GM10248 (cell line): ENCODE measurements around the gene PLPPR4.

Experiments used
- CTCF ChIA-PET: fragments of 300-600 bp; sonication (Branson Sonifier 250); formaldehyde crosslinking; extraction: SDS; loops from one replicate; lab custom pipeline; 2021; ENCODE audit warnings: antibody characterized with exemption; lab: Yijun Ruan, JAX
- POLR2A ChIA-PET: fragments of 350-650 bp; sonication (Branson Sonifier 250); formaldehyde crosslinking; extraction: SDS; loops from one replicate; lab custom pipeline; 2020; ENCODE audit warnings: antibody characterized with exemption; lab: Yijun Ruan, JAX
- DNase-seq: peaks from one replicate; pipeline ENCODE4 v3.0.0; 2012; ENCODE audit errors: extremely low spot score
- TF ChIP-seq, protein P1 (sequence below): IDR thresholded peaks from 2 replicates; pipeline ENCODE4 v1.5.1; 2012; ENCODE audit warnings: mild to moderate bottlenecking, low read depth; ENCODE audit errors: extremely low read depth, missing control alignments, control extremely low read depth

The PLPPR4 gene

DNA sequence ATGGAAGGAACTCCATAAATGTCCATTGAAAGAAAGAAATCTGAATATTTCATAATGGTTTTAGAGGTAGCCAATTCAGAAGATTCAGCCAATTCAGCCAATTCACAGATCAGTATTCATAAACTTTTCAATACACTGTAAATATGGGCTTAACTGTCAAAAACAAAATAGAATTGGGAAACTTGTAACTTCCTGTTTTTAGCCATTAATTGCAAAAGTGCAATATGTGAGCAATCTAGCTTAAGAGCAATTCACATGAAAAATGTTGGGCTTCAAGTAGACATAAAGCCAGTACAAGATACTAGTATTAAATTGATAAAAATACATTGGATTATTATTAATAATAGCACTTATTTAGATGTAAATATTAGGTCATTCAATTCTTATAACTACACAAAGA lies 27.5 kb upstream of the PLPPR4 start:
- TF ChIP-seq, protein P1, sequence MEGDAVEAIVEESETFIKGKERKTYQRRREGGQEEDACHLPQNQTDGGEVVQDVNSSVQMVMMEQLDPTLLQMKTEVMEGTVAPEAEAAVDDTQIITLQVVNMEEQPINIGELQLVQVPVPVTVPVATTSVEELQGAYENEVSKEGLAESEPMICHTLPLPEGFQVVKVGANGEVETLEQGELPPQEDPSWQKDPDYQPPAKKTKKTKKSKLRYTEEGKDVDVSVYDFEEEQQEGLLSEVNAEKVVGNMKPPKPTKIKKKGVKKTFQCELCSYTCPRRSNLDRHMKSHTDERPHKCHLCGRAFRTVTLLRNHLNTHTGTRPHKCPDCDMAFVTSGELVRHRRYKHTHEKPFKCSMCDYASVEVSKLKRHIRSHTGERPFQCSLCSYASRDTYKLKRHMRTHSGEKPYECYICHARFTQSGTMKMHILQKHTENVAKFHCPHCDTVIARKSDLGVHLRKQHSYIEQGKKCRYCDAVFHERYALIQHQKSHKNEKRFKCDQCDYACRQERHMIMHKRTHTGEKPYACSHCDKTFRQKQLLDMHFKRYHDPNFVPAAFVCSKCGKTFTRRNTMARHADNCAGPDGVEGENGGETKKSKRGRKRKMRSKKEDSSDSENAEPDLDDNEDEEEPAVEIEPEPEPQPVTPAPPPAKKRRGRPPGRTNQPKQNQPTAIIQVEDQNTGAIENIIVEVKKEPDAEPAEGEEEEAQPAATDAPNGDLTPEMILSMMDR = no peak
- POLR2A ChIA-PET = no interaction called here
- CTCF ChIA-PET = no interaction called here
- DNase-seq = no peak

DNA sequence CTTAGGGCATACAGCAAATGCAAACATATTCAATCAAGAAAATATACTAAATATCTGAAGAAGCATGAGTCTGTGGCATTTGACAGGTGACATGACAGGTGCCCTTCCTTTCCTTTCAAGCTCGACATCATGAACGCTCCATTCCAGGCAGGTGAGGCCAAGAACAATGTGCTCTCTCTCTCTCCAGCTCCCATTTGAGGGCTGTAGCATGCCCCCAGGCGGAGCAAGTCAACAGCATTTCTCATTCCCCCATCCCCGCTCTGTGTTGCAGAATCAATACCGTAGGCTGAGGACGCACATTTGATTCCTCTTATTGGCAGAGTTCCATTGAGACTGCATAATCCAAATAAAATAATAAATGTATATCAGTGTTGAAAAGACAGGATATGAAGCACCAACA lies 24.6 kb upstream of the PLPPR4 start:
- ChIA-PET POLR2A (no interaction called here), CTCF (no interaction called here)
- no peak for DNase-seq
- TF ChIP-seq, protein P1 = no peak

DNA sequence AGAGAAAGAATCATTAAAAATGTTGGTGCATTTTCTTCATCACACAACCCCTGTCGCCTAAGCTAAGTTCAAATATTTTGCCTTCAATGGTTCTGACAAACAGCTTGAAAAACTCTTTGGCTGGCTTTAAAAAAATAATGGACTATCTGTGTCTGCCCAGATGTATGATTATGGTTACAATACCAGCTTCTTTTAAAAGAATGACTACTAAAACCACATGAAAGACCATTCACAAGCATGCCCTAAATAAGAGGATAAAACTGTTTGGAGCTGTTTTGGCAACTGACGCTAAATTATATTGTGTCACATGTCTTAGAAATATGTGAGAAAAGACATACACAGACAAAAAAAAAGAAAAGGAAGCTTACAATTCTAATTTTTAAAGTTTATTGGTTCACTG lies 23.7 kb upstream of the PLPPR4 start:
- no peak for DNase-seq
- CTCF ChIA-PET = interaction anchor here (1.0 kb wide), 1 partner anchor 9 kb away, joined by 5 read pairs; no protein-coding TSS in a partner anchor
- POLR2A ChIA-PET = no interaction called here
- TF ChIP-seq, protein P1 = no peak

DNA sequence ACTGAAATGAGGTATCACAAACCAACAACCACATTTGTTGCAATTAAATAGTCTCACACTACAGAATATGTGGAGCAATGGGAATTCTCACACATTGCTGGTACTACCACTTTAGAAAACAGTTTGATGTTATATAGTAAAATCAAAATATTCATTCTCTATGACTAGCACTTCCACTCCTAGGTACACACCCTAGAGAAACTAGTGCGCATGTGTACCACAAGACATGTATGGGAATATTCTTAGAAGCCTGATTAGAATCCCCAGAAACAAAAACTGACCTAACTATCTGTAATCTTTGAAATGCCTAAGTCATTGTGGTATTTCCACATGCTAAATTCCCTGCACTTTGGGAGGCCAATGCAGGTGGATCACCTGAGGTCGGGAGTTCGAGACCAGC lies 18.1 kb upstream of the PLPPR4 start:
- TF ChIP-seq, protein P1 = no peak
- DNase-seq = no peak
- ChIA-PET POLR2A (no interaction called here), CTCF (no interaction called here)

DNA sequence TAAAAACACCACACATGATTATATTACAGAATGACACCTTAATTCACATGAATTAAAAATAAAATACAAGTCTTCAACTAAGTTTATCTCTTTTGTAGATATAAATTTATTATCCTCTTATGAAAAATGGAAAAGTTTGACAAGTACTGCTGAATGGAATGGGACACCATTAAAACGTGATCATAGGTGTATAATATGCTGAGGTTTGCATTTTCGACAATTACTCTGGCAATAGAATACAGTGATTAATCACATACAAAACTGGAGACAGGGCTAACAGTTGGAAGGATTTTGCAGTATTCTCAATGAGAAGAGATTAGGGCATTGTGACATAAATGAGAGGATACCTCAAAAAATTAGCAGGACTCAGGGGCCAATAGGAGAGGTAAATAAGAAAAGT lies 17.1 kb upstream of the PLPPR4 start:
- DNase-seq = no peak
- ChIA-PET CTCF (no interaction called here), POLR2A (no interaction called here)
- TF ChIP-seq, protein P1 = no peak

DNA sequence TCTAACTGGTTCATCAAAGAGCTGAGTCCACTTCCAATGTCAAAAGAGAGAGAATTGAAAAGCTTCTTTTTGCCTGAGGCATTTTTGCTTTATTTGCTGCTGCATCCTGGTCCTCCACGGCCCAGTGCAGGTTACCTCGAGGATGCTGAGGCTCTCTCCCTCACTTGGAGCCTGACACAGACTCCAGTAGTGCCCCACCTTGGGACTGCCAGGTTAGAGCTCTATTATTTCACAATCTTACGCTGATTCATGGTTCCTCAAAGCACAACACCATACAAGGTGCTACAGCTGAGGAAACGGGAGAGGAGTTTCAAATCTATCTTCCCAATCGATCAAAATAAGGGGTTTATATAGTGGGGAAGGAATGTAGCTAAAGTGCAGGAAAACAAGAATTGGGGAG lies 13.6 kb upstream of the PLPPR4 start:
- POLR2A ChIA-PET = no interaction called here
- DNase-seq = no peak
- TF ChIP-seq, protein P1 = no peak
- CTCF ChIA-PET = interaction anchor here (0.8 kb wide), 1 partner anchor 24 kb away, joined by 3 read pairs; no protein-coding TSS in a partner anchor

DNA sequence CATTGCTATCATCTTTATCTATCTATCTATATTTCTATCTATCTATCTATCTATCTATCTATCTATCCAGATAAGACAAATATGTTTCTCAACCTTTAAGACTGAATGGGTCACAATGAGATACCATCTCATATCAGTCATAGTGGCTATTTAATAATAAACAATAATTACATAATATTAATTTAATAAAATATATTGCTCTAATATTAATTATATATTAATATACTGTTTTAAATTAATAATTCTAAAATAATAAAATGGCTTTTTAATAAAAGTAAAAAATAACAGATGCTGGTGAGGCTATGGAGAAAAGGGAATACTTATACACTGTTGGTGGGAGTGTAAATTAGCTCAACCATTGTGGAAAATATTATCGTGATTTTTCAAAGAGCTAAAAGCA lies 13.0 kb upstream of the PLPPR4 start:
- ChIA-PET CTCF (interaction anchor here (0.8 kb wide), 1 partner anchor 24 kb away, joined by 3 read pairs; no protein-coding TSS in a partner anchor), POLR2A (no interaction called here)
- no peak for DNase-seq
- TF ChIP-seq, protein P1 = no peak
